ENCODE data around the gene TAS2R19. TPM values are rescaled to one million over a fixed set of nuclear protein-coding genes. Genes with fewer than 3 reads are reported as not detected.

TAS2R19 gene
- polyA plus RNA-seq, 4 donors: 0.09 to 0.49 TPM; not detected in 2

GRCh38 chr12:10982244-10982643 is 40.2 kb downstream of the TAS2R19 start:
- Histone ChIP-seq H3K27me3 (ENCODE audit: control insufficient read depth in 3 of 3, insufficient read depth in 3 of 3, low read length in 3 of 3) (no peaks in the 10 kb centered on the region), H3K4me1 (ENCODE audit: control insufficient read depth in 3 of 3, insufficient read depth in 2 of 3, low read depth in 1 of 3, low read length in 2 of 3) (no peaks in the 10 kb centered on the region), H3K36me3 (ENCODE audit: control insufficient read depth in 3 of 3, insufficient read depth in 2 of 3, low read depth in 1 of 3, low read length in 3 of 3) (no peaks in the 10 kb centered on the region), H3K4me3 (ENCODE audit: low read depth in 1 of 3, low read length in 3 of 3) (no peak overlapping the region), H3K27ac (ENCODE audit: low read depth in 1 of 3, low read length in 2 of 3) (no peak overlapping the region), H3K9me3 (ENCODE audit: control insufficient read depth in 2 of 2, insufficient read depth in 1 of 2, low read depth in 1 of 2, low read length in 1 of 2) (no peaks in the 10 kb centered on the region)
- peak in 1 of 2 donors; percentile 35 for DNase-seq
- WGBS, 3 donors: 74 to 85% (median 79%) methylated on average over 5 of the region's 5 CpGs
- FAIRE-seq: no peak

GRCh38 chr12:10974965-10975364 is 47.5 kb downstream of the TAS2R19 start:
- H3K9me3 ChIP-seq (ENCODE audit: control insufficient read depth in 2 of 2, insufficient read depth in 1 of 2, low read depth in 1 of 2, low read length in 1 of 2): no peaks in the 10 kb centered on the region
- H3K27ac ChIP-seq (ENCODE audit: low read depth in 1 of 3, low read length in 2 of 3): no peak overlapping the region
- DNase-seq (no peak), FAIRE-seq (no peak)
- WGBS, 3 donors: 88 to 96% (median 95%) methylated on average over 3 of the region's 3 CpGs
- no peak overlapping the region for H3K4me3 ChIP-seq (ENCODE audit: low read depth in 1 of 3, low read length in 3 of 3)
- H3K36me3 ChIP-seq (ENCODE audit: control insufficient read depth in 3 of 3, insufficient read depth in 2 of 3, low read depth in 1 of 3, low read length in 3 of 3): no peaks in the 10 kb centered on the region
- H3K27me3 ChIP-seq (ENCODE audit: control insufficient read depth in 3 of 3, insufficient read depth in 3 of 3, low read length in 3 of 3): no peaks in the 10 kb centered on the region
- no peaks in the 10 kb centered on the region for H3K4me1 ChIP-seq (ENCODE audit: control insufficient read depth in 3 of 3, insufficient read depth in 2 of 3, low read depth in 1 of 3, low read length in 2 of 3)

Other genes starting within 250 kb of the TAS2R19 start
- gene TAS2R7, start 220.0 kb downstream of the TAS2R19 start, polyA plus RNA-seq: not detected
- gene TAS2R8, start 215.3 kb downstream of the TAS2R19 start, polyA plus RNA-seq: under 1 TPM in 1 of 4 donors, not detected in 3; 0.03 TPM
- not detected for gene TAS2R9, start 212.5 kb downstream of the TAS2R19 start, polyA plus RNA-seq
- gene TAS2R10, start 196.3 kb downstream of the TAS2R19 start, polyA plus RNA-seq: under 1 TPM in 1 of 4 donors, not detected in 3; 0.58 TPM
- 1 to 10 TPM in 3 of 4 donors, not detected in 1; 1.3 to 4.5 (median 1.5) TPM for gene PRR4, start 173.1 kb downstream of the TAS2R19 start, polyA plus RNA-seq
- gene PRH1, start 138.4 kb downstream of the TAS2R19 start, polyA plus RNA-seq: 1 to 10 TPM in 2 of 4 donors, not detected in 2; 2.6 to 7.4 TPM
- under 1 TPM in 2 of 4 donors, not detected in 2; 0.03 to 0.06 TPM for gene TAS2R13, start 113.1 kb downstream of the TAS2R19 start, polyA plus RNA-seq
- gene PRH2, start 93.4 kb downstream of the TAS2R19 start, polyA plus RNA-seq: under 1 TPM in 1 of 4 donors, not detected in 3; 0.09 TPM
- gene TAS2R14, start 83.4 kb downstream of the TAS2R19 start, polyA plus RNA-seq: 1 to 10 TPM in 2 of 4 donors, under 1 TPM in 2; 0.67 to 2.8 (median 0.97) TPM
- gene TAS2R50, start 35.7 kb downstream of the TAS2R19 start, polyA plus RNA-seq: under 1 TPM in 1 of 4 donors, not detected in 3; 0.07 TPM
- 1 to 10 TPM in 1 of 4 donors, under 1 TPM in 1, not detected in 2; 0.15 to 1.8 TPM for gene TAS2R20, start 24.3 kb downstream of the TAS2R19 start, polyA plus RNA-seq
- under 1 TPM in 2 of 4 donors, not detected in 2; 0.16 to 0.53 TPM for gene TAS2R31, start 8.8 kb upstream of the TAS2R19 start, polyA plus RNA-seq
- gene TAS2R46, start 39.7 kb upstream of the TAS2R19 start, polyA plus RNA-seq: under 1 TPM in 1 of 4 donors, not detected in 3; 0.24 TPM
- gene TAS2R43, start 69.7 kb upstream of the TAS2R19 start, polyA plus RNA-seq: under 1 TPM in 2 of 4 donors, not detected in 2; 0.07 to 0.35 TPM
- under 1 TPM in 2 of 4 donors, not detected in 2; 0.03 to 0.12 TPM for gene TAS2R30, start 112.0 kb upstream of the TAS2R19 start, polyA plus RNA-seq
- 10 to 100 TPM in 2 of 4 donors, 1 to 10 TPM in 2; 6.9 to 13.8 (median 10.0) TPM for gene SMIM10L1, start 148.6 kb upstream of the TAS2R19 start, polyA plus RNA-seq
- under 1 TPM in 1 of 4 donors, not detected in 3; 0.04 TPM for gene TAS2R42, start 164.3 kb upstream of the TAS2R19 start, polyA plus RNA-seq
- under 1 TPM in 1 of 4 donors, not detected in 3; 0.06 TPM for gene PRB3, start 247.1 kb upstream of the TAS2R19 start, polyA plus RNA-seq